GM12878 (cell line): ENCODE data around the gene RNFT2. TPM values are rescaled to one million over a fixed set of nuclear protein-coding genes. Genes with fewer than 3 reads are reported as not detected.

Experiments
- ATAC-seq: fragments of 200-7000 bp; cut with Tn5 transposase; 3 replicates; pipeline ENCODE4 v1.9.1; 2020; ENCODE audit warnings: mild to moderate bottlenecking, moderate library complexity
- BruUV-seq: library from RNA; stranded (reverse); fragments of 400-500 nt; replicated peaks from 2 replicates; lab custom pipeline; 2021; lab: Mats Ljungman, UMichigan
- CTCF ChIA-PET: fragments of 300-600 bp; sonication (Branson Sonifier 250); formaldehyde crosslinking; extraction: SDS; loops from one replicate; lab custom pipeline; 2021; ENCODE audit warnings: inconsistent platforms; lab: Yijun Ruan, JAX
- POLR2A ChIA-PET: fragments of 350-600 bp; formaldehyde crosslinking; extraction: SDS; loops from one replicate; lab custom pipeline; 2021; ENCODE audit warnings: inconsistent platforms; lab: Charles Lee
- RAD21 ChIA-PET: fragments of 300-600 bp; sonication (Branson Sonifier 250); formaldehyde crosslinking; loops from one replicate; lab custom pipeline; 2023; ENCODE audit warnings: antibody characterized with exemption; ENCODE audit not compliant: unreplicated experiment; lab: Charles Lee
- SMC1A ChIA-PET: fragments of 300-600 bp; sonication (Branson Sonifier 250); formaldehyde crosslinking; loops from one replicate; lab custom pipeline; 2023; ENCODE audit not compliant: unreplicated experiment, uncharacterized antibody; lab: Charles Lee
- DNase-seq: peaks from one replicate; pipeline ENCODE4 v3.0.0-alpha.2; 2011; ENCODE audit warnings: low read depth, low spot score
- FAIRE-seq: peaks from 3 replicates; lab custom pipeline; 2011; peaks lifted over from hg19 to GRCh38; lab: Jason Lieb, UNC
- H2AFZ ChIP-seq: 2 replicates; pipeline ENCODE4 v1.6.0; 2011; ENCODE audit warnings: low read depth, low read length, control low read depth; ENCODE audit not compliant: control insufficient read depth
- H3K27ac ChIP-seq: 2 replicates; pipeline ENCODE4 v1.5.1; 2011; ENCODE audit warnings: control low read depth; ENCODE audit not compliant: control insufficient read depth, insufficient read depth
- H3K27me3 ChIP-seq, 2 experiments: replicated peaks in 1 of 2; 2 replicates each; pipeline versions ENCODE4 v1.6.0 to v1.6.1; 2011; ENCODE audit warnings: low read length in 1 of 2; ENCODE audit not compliant: control insufficient read depth in 2 of 2, insufficient read depth in 2 of 2
- H3K36me3 ChIP-seq, 2 experiments: 2 replicates each; pipeline ENCODE4 v1.5.1; 2011; ENCODE audit warnings: low read length in 1 of 2; ENCODE audit not compliant: control insufficient read depth in 2 of 2, insufficient read depth in 2 of 2
- H3K4me1 ChIP-seq: 2 replicates; pipeline ENCODE4 v1.6.1; 2011; ENCODE audit warnings: mild to moderate bottlenecking, low read length, moderate library complexity, mixed read lengths; ENCODE audit not compliant: control insufficient read depth, insufficient read depth
- H3K4me2 ChIP-seq: 2 replicates; pipeline ENCODE4 v1.6.0; 2011; ENCODE audit warnings: control low read depth; ENCODE audit not compliant: control insufficient read depth, insufficient read depth
- H3K4me3 ChIP-seq: fragments of 200-600 bp; sonication (generic); 2 replicates; pipeline ENCODE4 v1.5.1; 2016
- H3K79me2 ChIP-seq: 2 replicates; pipeline ENCODE4 v1.6.0; 2011; ENCODE audit warnings: low read length; ENCODE audit not compliant: control insufficient read depth, insufficient read depth
- H3K9ac ChIP-seq: 2 replicates; pipeline ENCODE4 v1.8.0; 2011; ENCODE audit warnings: low read length, control low read depth, mixed read lengths; ENCODE audit not compliant: control insufficient read depth, insufficient read depth
- H3K9me3 ChIP-seq: replicated peaks from 3 replicates; pipeline ENCODE4 v1.5.1; 2011; ENCODE audit warnings: mild to moderate bottlenecking, low read length; ENCODE audit not compliant: control insufficient read depth, insufficient read depth
- H4K20me1 ChIP-seq: 2 replicates; pipeline ENCODE4 v1.6.0; 2011; ENCODE audit not compliant: control insufficient read depth, insufficient read depth
- BCL11A ChIP-seq: IDR thresholded peaks from 2 replicates; pipeline ENCODE4 v1.6.1; 2011; ENCODE audit warnings: low read depth, low read length
- EZH2 ChIP-seq: IDR thresholded peaks from 2 replicates; pipeline ENCODE4 v1.6.1; 2012; ENCODE audit warnings: low read depth, mild to moderate bottlenecking, control low read depth, inconsistent platforms, low read length, borderline replicate concordance; ENCODE audit not compliant: control insufficient read depth
- NFYA ChIP-seq: IDR thresholded peaks from 2 replicates; pipeline ENCODE4 v1.6.1; 2011; ENCODE audit warnings: low read depth, mild to moderate bottlenecking, low read length, improper control_type of control experiment, borderline replicate concordance
- NR2C1 ChIP-seq: fragments of 450-650 bp; IDR thresholded peaks from 2 replicates; pipeline ENCODE4 v1.6.1; 2017; ENCODE audit warnings: antibody characterized with exemption, mild to moderate bottlenecking, moderate library complexity
- TBL1XR1 ChIP-seq: IDR thresholded peaks from 2 replicates; pipeline ENCODE4 v1.6.1; 2012; ENCODE audit warnings: low read depth, low read length, improper control_type of control experiment
- WGBS: methylation state at CpG from one replicate; pipeline ENCODE4 v1.1.6; 2016; ENCODE audit warnings: low lambda C conversion rate; ENCODE audit not compliant: insufficient replicate concordance, insufficient coverage; ENCODE audit errors: missing lambda C conversion rate; 5-methylcytosine and 5-hydroxymethylcytosine counted together
- in situ Hi-C: fragments of 300-500 bp; cut with MboI; formaldehyde crosslinking; loops from 9 replicates; pipeline ENCODE4 v1.14.3; 2018; ENCODE audit warnings: mixed read lengths
- intact Hi-C: fragments of 100-400 bp; cut with micrococcal nuclease; formaldehyde crosslinking; loops from one replicate; pipeline ENCODE4 v1.14.2; 2022; ENCODE audit not compliant: unreplicated experiment
- polyA plus RNA-seq, 11 experiments: library from polyadenylated mRNA; depleted of rRNA in 4 of 11; unstranded in 6 of 11; stranded (reverse) in 5 of 11; fragments of >200 nt; fragmentation: Nextera tagmentation in 4 of 11; fragmentation: Illumina TruSeq in 1 of 11; extraction: Ambion mirVana in 4 of 11; extraction: Trizol in 1 of 11; gene quantifications; 1 replicate in 1 of 11; 2 replicates in 10 of 11; pipeline versions ENCODE4 v1.2.1 to v1.2.3, GENCODE V29; 2011 to 2016; ENCODE audit warnings: inconsistent platforms in 2 of 11, missing spikeins in 2 of 11, low read depth in 1 of 11
- total RNA-seq, 4 experiments: library from RNA; depleted of rRNA in 3 of 4; stranded (reverse); fragments of >200 nt in 3 of 4; fragmentation: Illumina TruSeq in 1 of 4; extraction: Trizol in 1 of 4; gene quantifications; 2 replicates each; pipeline versions ENCODE4 v1.2.1 to v1.2.3, GENCODE V29; 2013 to 2021
- TF ChIP-seq, protein P1 (sequence below): fragments of 450-650 bp; IDR thresholded peaks from 2 replicates; pipeline ENCODE4 v1.6.1; 2016; ENCODE audit warnings: mild to moderate bottlenecking
- TF ChIP-seq, protein P2 (sequence below): IDR thresholded peaks from 2 replicates; pipeline ENCODE4 v1.6.1; 2012; ENCODE audit warnings: low read depth, low read length, improper control_type of control experiment

Gene RNFT2
- total and polyA plus RNA-seq, 10 of the 15 experiments (the other 5 are each of a cell fraction or from before 2014, with no cell fraction given): 2.5 to 17.3 (median 9.7) TPM

DNA sequence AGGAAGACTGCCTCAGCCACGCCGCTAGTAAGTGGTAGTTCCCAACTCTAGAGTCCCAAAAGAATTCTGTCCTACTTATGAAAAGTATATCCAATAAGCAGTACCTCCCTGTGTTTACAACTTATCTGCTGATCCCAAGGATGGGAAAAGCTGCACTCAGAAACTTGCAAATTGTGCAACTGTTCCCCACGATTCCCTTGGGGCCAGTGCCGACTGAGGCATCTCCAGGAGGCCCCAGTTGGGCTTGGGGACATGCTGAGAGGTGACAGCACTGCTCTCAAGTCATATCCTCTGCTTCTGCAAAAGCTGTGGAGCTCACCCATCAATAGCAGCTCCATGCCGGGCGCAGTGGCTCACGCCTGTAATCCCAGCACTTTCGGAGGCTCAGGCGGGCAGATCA is 23.9 kb upstream of the RNFT2 start:
- in situ Hi-C loops (no loop called here), intact Hi-C loops (no loop called here)
- ChIA-PET SMC1A (no interaction called here), POLR2A (no interaction called here), CTCF (interaction anchor here (0.5 kb wide), 1 partner anchor 203 kb away, joined by 3 read pairs; no protein-coding TSS in a partner anchor), RAD21 (no interaction called here)
- Histone ChIP-seq H3K4me3 (no peak overlapping the region), H2AFZ (no peak overlapping the region), H3K4me2 (no peak overlapping the region), H4K20me1 (no peaks in the 10 kb centered on the region), H3K79me2 (no peaks in the 10 kb centered on the region), H3K9me3 (no peaks in the 10 kb centered on the region), H3K27me3 (no peaks in the 10 kb centered on the region), H3K27ac (no peak overlapping the region), H3K4me1 (no peaks in the 10 kb centered on the region), H3K36me3 (peaks cover 7 to 9% of the 10 kb centered on the region in 2 experiments), H3K9ac (no peak overlapping the region)
- FAIRE-seq (no peak), ATAC-seq (no peak), DNase-seq (no peak)
- WGBS: 73% methylated on average over 9 of the region's 9 CpGs
- TF ChIP-seq, protein P1, sequence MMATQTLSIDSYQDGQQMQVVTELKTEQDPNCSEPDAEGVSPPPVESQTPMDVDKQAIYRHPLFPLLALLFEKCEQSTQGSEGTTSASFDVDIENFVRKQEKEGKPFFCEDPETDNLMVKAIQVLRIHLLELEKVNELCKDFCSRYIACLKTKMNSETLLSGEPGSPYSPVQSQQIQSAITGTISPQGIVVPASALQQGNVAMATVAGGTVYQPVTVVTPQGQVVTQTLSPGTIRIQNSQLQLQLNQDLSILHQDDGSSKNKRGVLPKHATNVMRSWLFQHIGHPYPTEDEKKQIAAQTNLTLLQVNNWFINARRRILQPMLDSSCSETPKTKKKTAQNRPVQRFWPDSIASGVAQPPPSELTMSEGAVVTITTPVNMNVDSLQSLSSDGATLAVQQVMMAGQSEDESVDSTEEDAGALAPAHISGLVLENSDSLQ: no peak
- TF ChIP-seq TBL1XR1 (no peak), BCL11A (no peak), EZH2 (no peak), NFYA (no peak), NR2C1 (no peak)
- TF ChIP-seq, protein P2, sequence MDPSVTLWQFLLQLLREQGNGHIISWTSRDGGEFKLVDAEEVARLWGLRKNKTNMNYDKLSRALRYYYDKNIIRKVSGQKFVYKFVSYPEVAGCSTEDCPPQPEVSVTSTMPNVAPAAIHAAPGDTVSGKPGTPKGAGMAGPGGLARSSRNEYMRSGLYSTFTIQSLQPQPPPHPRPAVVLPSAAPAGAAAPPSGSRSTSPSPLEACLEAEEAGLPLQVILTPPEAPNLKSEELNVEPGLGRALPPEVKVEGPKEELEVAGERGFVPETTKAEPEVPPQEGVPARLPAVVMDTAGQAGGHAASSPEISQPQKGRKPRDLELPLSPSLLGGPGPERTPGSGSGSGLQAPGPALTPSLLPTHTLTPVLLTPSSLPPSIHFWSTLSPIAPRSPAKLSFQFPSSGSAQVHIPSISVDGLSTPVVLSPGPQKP: no peak
- TF ChIP-seq, all 136 proteins: peak for 0
- no TSS peak for BruUV-seq
